ENCODE results near the gene PPIL4. TPM values are rescaled to one million over a fixed set of nuclear protein-coding genes. Genes with fewer than 3 reads are reported as not detected.

PPIL4 gene
- total and polyA plus RNA-seq, 2 of the 13 experiments (the other 11 are each of a cell fraction or from before 2014, with no cell fraction given), result 5.5 to 46.0 TPM

DNA sequence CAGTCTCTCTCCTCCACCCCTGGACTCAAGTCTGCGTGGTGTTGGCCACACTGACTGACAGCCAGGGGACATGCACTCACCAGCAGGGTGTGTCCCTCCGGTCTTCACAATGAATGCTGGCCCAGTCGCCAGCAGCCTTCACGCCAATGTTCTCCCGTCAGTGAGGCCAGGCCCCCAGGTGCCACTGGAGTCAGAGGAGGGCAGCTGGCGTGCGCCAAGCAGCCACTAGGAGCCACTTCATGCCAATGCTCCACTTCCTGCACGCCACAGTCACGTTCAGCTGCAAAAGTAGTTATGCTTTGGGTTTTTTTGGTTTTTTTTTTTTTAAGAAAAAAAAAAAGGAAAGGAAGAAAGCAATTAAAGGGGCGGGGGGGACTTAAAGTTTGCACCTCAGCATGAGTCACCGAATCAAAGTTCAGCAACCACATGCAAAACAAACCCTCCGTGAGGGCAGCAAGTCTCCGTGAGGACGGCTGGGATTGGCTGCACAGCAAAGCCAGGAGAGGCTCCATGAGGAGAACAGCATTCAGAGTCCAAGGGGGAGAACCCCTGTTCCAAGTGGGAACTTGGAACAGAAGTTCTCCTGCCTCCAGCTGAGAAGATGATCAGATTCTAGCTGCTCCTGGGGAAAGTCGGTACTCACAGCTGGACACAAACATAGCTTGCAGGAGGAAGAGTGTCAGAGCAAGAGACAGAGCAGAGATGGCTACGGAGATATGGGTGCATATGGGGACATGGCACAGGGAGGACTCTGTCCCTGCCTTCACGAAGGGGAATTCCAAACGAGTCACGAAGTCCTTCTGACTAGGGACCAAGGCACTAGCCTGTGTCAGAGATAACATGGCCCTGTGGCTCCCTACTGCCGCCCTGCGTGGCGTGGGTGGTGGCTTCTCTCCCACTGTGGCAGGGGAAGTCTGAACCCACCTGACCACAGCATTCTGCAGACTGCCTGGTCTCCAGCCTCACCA lies 60.8 kb downstream of the PPIL4 start, which contains the start of gene ZC3H12D (continued):
- TF ChIP-seq, protein P1, sequence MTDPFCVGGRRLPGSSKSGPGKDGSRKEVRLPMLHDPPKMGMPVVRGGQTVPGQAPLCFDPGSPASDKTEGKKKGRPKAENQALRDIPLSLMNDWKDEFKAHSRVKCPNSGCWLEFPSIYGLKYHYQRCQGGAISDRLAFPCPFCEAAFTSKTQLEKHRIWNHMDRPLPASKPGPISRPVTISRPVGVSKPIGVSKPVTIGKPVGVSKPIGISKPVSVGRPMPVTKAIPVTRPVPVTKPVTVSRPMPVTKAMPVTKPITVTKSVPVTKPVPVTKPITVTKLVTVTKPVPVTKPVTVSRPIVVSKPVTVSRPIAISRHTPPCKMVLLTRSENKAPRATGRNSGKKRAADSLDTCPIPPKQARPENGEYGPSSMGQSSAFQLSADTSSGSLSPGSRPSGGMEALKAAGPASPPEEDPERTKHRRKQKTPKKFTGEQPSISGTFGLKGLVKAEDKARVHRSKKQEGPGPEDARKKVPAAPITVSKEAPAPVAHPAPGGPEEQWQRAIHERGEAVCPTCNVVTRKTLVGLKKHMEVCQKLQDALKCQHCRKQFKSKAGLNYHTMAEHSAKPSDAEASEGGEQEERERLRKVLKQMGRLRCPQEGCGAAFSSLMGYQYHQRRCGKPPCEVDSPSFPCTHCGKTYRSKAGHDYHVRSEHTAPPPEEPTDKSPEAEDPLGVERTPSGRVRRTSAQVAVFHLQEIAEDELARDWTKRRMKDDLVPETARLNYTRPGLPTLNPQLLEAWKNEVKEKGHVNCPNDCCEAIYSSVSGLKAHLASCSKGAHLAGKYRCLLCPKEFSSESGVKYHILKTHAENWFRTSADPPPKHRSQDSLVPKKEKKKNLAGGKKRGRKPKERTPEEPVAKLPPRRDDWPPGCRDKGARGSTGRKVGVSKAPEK (CRISPR knock-in tag; IDR thresholded peaks at IDR 0.05; ENCODE audit: borderline replicate concordance), result peak; percentile 91
- TF ChIP-seq GATAD2A (CRISPR knock-in tag; IDR thresholded peaks at IDR 0.05) (peak; percentile 81), ZNF562 (CRISPR knock-in tag; IDR thresholded peaks at IDR 0.05; ENCODE audit: borderline replicate concordance) (no peak), HOXD1 (CRISPR knock-in tag; IDR thresholded peaks at IDR 0.05) (no peak), PHF21A (CRISPR knock-in tag; IDR thresholded peaks at IDR 0.05) (peak; percentile 91), CEBPG (CRISPR knock-in tag; IDR thresholded peaks at IDR 0.05) (peak; percentile 9; the same call in 1 of the 2 replicates), GTF3A (CRISPR knock-in tag; conservative IDR thresholded peaks at IDR 0.05) (no peak; the same call in 1 of the 2 replicates), ELF1 (CRISPR knock-in tag; IDR thresholded peaks at IDR 0.05) (peak; percentile 13; the same call in 1 of the 2 replicates), DMAP1 (CRISPR knock-in tag; IDR thresholded peaks at IDR 0.05) (peak; percentile 86; the same call in 1 of the 2 replicates), FOXK1 (CRISPR knock-in tag; IDR thresholded peaks at IDR 0.05; ENCODE audit: borderline replicate concordance, low read depth) (peak; percentile 52; the same call in 1 of the 2 replicates), SIX4 (CRISPR knock-in tag; IDR thresholded peaks at IDR 0.05) (no peak; the same call in 1 of the 2 replicates)
- TF ChIP-seq, protein P2, sequence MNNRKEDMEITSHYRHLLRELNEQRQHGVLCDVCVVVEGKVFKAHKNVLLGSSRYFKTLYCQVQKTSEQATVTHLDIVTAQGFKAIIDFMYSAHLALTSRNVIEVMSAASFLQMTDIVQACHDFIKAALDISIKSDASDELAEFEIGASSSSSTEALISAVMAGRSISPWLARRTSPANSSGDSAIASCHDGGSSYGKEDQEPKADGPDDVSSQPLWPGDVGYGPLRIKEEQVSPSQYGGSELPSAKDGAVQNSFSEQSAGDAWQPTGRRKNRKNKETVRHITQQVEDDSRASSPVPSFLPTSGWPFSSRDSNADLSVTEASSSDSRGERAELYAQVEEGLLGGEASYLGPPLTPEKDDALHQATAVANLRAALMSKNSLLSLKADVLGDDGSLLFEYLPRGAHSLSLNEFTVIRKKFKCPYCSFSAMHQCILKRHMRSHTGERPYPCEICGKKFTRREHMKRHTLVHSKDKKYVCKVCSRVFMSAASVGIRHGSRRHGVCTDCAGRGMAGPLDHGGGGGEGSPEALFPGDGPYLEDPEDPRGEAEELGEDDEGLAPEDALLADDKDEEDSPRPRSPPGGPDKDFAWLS (CRISPR knock-in tag; IDR thresholded peaks at IDR 0.05; ENCODE audit: borderline replicate concordance), result no peak
- TF ChIP-seq, protein P3, sequence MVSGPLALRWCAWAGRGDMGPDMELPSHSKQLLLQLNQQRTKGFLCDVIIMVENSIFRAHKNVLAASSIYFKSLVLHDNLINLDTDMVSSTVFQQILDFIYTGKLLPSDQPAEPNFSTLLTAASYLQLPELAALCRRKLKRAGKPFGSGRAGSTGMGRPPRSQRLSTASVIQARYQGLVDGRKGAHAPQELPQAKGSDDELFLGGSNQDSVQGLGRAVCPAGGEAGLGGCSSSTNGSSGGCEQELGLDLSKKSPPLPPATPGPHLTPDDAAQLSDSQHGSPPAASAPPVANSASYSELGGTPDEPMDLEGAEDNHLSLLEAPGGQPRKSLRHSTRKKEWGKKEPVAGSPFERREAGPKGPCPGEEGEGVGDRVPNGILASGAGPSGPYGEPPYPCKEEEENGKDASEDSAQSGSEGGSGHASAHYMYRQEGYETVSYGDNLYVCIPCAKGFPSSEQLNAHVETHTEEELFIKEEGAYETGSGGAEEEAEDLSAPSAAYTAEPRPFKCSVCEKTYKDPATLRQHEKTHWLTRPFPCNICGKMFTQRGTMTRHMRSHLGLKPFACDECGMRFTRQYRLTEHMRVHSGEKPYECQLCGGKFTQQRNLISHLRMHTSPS (CRISPR knock-in tag; IDR thresholded peaks at IDR 0.05; ENCODE audit: low read depth), result peak; percentile 92
- TF ChIP-seq, protein P4, sequence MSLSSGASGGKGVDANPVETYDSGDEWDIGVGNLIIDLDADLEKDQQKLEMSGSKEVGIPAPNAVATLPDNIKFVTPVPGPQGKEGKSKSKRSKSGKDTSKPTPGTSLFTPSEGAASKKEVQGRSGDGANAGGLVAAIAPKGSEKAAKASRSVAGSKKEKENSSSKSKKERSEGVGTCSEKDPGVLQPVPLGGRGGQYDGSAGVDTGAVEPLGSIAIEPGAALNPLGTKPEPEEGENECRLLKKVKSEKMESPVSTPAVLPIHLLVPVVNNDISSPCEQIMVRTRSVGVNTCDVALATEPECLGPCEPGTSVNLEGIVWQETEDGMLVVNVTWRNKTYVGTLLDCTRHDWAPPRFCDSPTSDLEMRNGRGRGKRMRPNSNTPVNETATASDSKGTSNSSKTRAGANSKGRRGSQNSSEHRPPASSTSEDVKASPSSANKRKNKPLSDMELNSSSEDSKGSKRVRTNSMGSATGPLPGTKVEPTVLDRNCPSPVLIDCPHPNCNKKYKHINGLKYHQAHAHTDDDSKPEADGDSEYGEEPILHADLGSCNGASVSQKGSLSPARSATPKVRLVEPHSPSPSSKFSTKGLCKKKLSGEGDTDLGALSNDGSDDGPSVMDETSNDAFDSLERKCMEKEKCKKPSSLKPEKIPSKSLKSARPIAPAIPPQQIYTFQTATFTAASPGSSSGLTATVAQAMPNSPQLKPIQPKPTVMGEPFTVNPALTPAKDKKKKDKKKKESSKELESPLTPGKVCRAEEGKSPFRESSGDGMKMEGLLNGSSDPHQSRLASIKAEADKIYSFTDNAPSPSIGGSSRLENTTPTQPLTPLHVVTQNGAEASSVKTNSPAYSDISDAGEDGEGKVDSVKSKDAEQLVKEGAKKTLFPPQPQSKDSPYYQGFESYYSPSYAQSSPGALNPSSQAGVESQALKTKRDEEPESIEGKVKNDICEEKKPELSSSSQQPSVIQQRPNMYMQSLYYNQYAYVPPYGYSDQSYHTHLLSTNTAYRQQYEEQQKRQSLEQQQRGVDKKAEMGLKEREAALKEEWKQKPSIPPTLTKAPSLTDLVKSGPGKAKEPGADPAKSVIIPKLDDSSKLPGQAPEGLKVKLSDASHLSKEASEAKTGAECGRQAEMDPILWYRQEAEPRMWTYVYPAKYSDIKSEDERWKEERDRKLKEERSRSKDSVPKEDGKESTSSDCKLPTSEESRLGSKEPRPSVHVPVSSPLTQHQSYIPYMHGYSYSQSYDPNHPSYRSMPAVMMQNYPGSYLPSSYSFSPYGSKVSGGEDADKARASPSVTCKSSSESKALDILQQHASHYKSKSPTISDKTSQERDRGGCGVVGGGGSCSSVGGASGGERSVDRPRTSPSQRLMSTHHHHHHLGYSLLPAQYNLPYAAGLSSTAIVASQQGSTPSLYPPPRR (CRISPR knock-in tag; IDR thresholded peaks at IDR 0.05; ENCODE audit: borderline replicate concordance), result peak; percentile 10; the same call in 1 of the 2 replicates
